ENCODE data around the gene POU3F1.

POU3F1 gene

GRCh38 chr1:38028105-38028591 lies 18.4 kb downstream of the POU3F1 start:
- DNase-seq (ENCODE audit: low spot score): no peak

- no peak for DNase-seq (ENCODE audit: low spot score)
These were observed 19.1 kb downstream of the POU3F1 start for GRCh38 chr1:38027201-38028104.

- peak; percentile 67 for DNase-seq (ENCODE audit: low spot score)
These were observed 19.9 kb downstream of the POU3F1 start for GRCh38 chr1:38026592-38027200.

- DNase-seq (ENCODE audit: low spot score): no peak
These were observed 20.9 kb downstream of the POU3F1 start for GRCh38 chr1:38025664-38026063.

- no peak for DNase-seq (ENCODE audit: low spot score)
These were observed 21.4 kb downstream of the POU3F1 start for GRCh38 chr1:38025233-38025632.

- no peak for DNase-seq (ENCODE audit: low spot score)
These were observed 23.8 kb downstream of the POU3F1 start for GRCh38 chr1:38022810-38023209.

- DNase-seq (ENCODE audit: low spot score): no peak
These were observed 24.6 kb downstream of the POU3F1 start for GRCh38 chr1:38021969-38022368.

- no peak for DNase-seq (ENCODE audit: low spot score)
These were observed 26.2 kb downstream of the POU3F1 start for GRCh38 chr1:38020396-38020795.

- no peak for DNase-seq (ENCODE audit: low spot score)
These were observed 27.7 kb downstream of the POU3F1 start for GRCh38 chr1:38018864-38019343.

- DNase-seq (ENCODE audit: low spot score): peak; percentile 19
These were observed 30.4 kb downstream of the POU3F1 start for GRCh38 chr1:38015978-38016725.

- no peak for DNase-seq (ENCODE audit: low spot score)
These were observed 31.7 kb downstream of the POU3F1 start for GRCh38 chr1:38014724-38015424.

GRCh38 chr1:38014171-38014570 lies 32.4 kb downstream of the POU3F1 start:
- no peak for DNase-seq (ENCODE audit: low spot score)

GRCh38 chr1:38013227-38013622 lies 33.4 kb downstream of the POU3F1 start:
- no peak for DNase-seq (ENCODE audit: low spot score)

- peak; percentile 98 for DNase-seq (ENCODE audit: low spot score)
These were observed 34.0 kb downstream of the POU3F1 start, which contains the start of gene UTP11 for GRCh38 chr1:38012363-38013226. Gene UTP11, plus strand, starts transcription at chr1:38012734. Its CDS starts 69 bp downstream, at chr1:38012803.

GRCh38 chr1:38009841-38010180 lies 36.8 kb downstream of the POU3F1 start:
- no peak for DNase-seq (ENCODE audit: low spot score)

GRCh38 chr1:38009088-38009840 lies 37.3 kb downstream of the POU3F1 start:
- DNase-seq (ENCODE audit: low spot score): no peak

- no peak for DNase-seq (ENCODE audit: low spot score)
These were observed 40.4 kb downstream of the POU3F1 start for GRCh38 chr1:38006008-38006828.

- DNase-seq (ENCODE audit: low spot score): peak; percentile 27
These were observed 41.2 kb downstream of the POU3F1 start, which contains the start of gene FHL3 for GRCh38 chr1:38005195-38006007. Gene FHL3, minus strand, starts transcription at chr1:38005514. Its CDS starts 6,102 bp downstream, at chr1:37999412.
